Measurements from ENCODE around the gene SLC35D2. TPM values are rescaled to one million over a fixed set of nuclear protein-coding genes. Genes with fewer than 3 reads are reported as not detected.

SLC35D2 gene
- total RNA-seq, 1 experiment from 2014 or later: 19.0 TPM

GRCh38 chr9:96299823-96300222 lies 83.7 kb downstream of the SLC35D2 start:
- Histone ChIP-seq H3K4me1 (ENCODE audit: insufficient read depth, low read length) (no peaks in the 10 kb centered on the region), H3K23me2 (ENCODE audit: insufficient read length, low read depth, low read length, poor library complexity, severe bottlenecking) (no peaks in the 10 kb centered on the region), H4K8ac (replicated peaks; ENCODE audit: insufficient read length, low read depth, low read length) (no peak overlapping the region), H4K91ac (ENCODE audit: insufficient read length, low read depth, low read length) (no peak overlapping the region), H3K9me3 (ENCODE audit: control insufficient read depth, low read depth, low read length) (no peaks in the 10 kb centered on the region), H3K56ac (ENCODE audit: insufficient read length, low read depth, low read length) (no peak overlapping the region), H3K9ac (ENCODE audit: extremely low read depth, insufficient read length, low read length) (no peak overlapping the region), H3K79me1 (ENCODE audit: insufficient read depth, low read depth, low read length, poor library complexity, severe bottlenecking) (no peaks in the 10 kb centered on the region), H2BK5ac (ENCODE audit: insufficient read length, low read length) (no peak overlapping the region), H3T11ph (ENCODE audit: low read length) (no peak overlapping the region), H2AFZ (ENCODE audit: low read length) (no peak overlapping the region), H3K27me3 (ENCODE audit: insufficient read depth, low read length) (no peaks in the 10 kb centered on the region; the same call in 1 of the 2 replicates), H3K4ac (ENCODE audit: low read depth, low read length) (no peak overlapping the region), H3K18ac (ENCODE audit: insufficient read length, low read depth, low read length) (no peak overlapping the region), H4K20me1 (ENCODE audit: control insufficient read depth, insufficient read depth, insufficient read length) (no peaks in the 10 kb centered on the region), H2BK20ac (ENCODE audit: low read depth, low read length, poor library complexity, severe bottlenecking) (no peak overlapping the region), H3K23ac (ENCODE audit: insufficient read length, low read depth, low read length) (no peak overlapping the region), H3K4me2 (ENCODE audit: insufficient read depth, insufficient read length, low read length) (no peak overlapping the region), H2BK120ac (ENCODE audit: low read depth, low read length, poor library complexity, severe bottlenecking) (no peak overlapping the region), H3K14ac (ENCODE audit: insufficient read depth, low read length) (no peak overlapping the region), H3K79me2 (ENCODE audit: insufficient read depth, low read length) (no peaks in the 10 kb centered on the region), H4K5ac (ENCODE audit: insufficient read length, low read depth, low read length) (no peak overlapping the region), H2BK15ac (ENCODE audit: low read depth, low read length) (no peak overlapping the region), H2AK5ac (ENCODE audit: insufficient read length, low read length) (no peak overlapping the region), H3K27ac (ENCODE audit: insufficient read length, low read depth, low read length) (no peak overlapping the region), H2BK12ac (ENCODE audit: insufficient read length, low read depth, low read length) (no peak overlapping the region)
- Mint-ChIP-seq H3K4me1 (peaks cover 2 to 6% of the 10 kb centered on the region in 2 experiments; a peak in 3 of 4 replicates), H3K36me3 (ENCODE audit: insufficient read depth in 1 of 3, low read depth in 3 of 3) (peaks cover 3 to 5% (median 3%) of the 10 kb centered on the region in 3 experiments; a peak in 4 of 7 replicates), H3K27ac (no peak overlapping the region), H3K9me3 (peaks cover 8 to 10% of the 10 kb centered on the region in 2 experiments; a peak in 3 of 5 replicates), H3K27me3 (ENCODE audit: low read depth) (0 out of 2 replicates have a peak, but pooled peaks cover 4% of the 10 kb centered on the region), H3K4me3 (no peak overlapping the region)
- DNase-seq: no peak
- no peak for TF ChIP-seq CTCF (conservative IDR thresholded peaks at IDR 0.05)
- WGBS (ENCODE audit: extremely low coverage, insufficient read length, low lambda C conversion rate): no CpG with 5 or more reads among the region's 4 CpGs
